Activated CD8-positive, alpha-beta memory T cell treated with anti-CD3 and anti-CD28 coated beads, Interleukin-2, amount 10 ng/mL, durations not matched to agents 7 days and 5 days (primary cell): Measurements from ENCODE around the gene KCNMB3. TPM values are rescaled to one million over a fixed set of nuclear protein-coding genes. Genes with fewer than 3 reads are reported as not detected.
"Not testable (repeated sequence)": the region's sequence is repeated elsewhere in the genome, so short reads cannot be mapped to it uniquely, and the experiment has no call there.

ENCODE experiments used
- ATAC-seq: fragments of 150-1000 bp; cut with Tn5 transposase; one replicate; pipeline ENCODE4 v1.10.0; 2021; ENCODE audit warnings: moderate library complexity
- CTCF ChIA-PET: fragments of 350-600 bp; sonication (Branson Sonifier 250); formaldehyde crosslinking; loops from one replicate; lab custom pipeline; 2021; ENCODE audit warnings: antibody characterized with exemption; lab: Charles Lee
- DNase-seq: peaks from one replicate; pipeline ENCODE4 v3.0.0-alpha.2; 2020
- H3K27ac Mint-ChIP-seq: one replicate; pipeline ENCODE4 v1.8.0; 2021; ENCODE audit warnings: mild to moderate bottlenecking, mixed read lengths
- H3K27me3 Mint-ChIP-seq: one replicate; pipeline ENCODE4 v1.8.0; 2021; ENCODE audit warnings: mixed read lengths
- H3K36me3 Mint-ChIP-seq: one replicate; pipeline ENCODE4 v1.8.0; 2021; ENCODE audit warnings: mild to moderate bottlenecking, mixed read lengths
- H3K4me1 Mint-ChIP-seq: one replicate; pipeline ENCODE4 v1.8.0; 2021; ENCODE audit warnings: mixed read lengths
- H3K4me3 Mint-ChIP-seq: one replicate; pipeline ENCODE4 v1.8.0; 2021; ENCODE audit warnings: mild to moderate bottlenecking, moderate library complexity, mixed read lengths
- H3K9me3 Mint-ChIP-seq: one replicate; pipeline ENCODE4 v1.8.0; 2022; ENCODE audit warnings: low read depth, mixed read lengths
- total RNA-seq, 2 experiments: library from RNA; stranded (reverse); gene quantifications; one replicate each; pipeline ENCODE4 v1.2.3, GENCODE V29; 2021

Gene KCNMB3
- total RNA-seq, 2 experiments from 2014 or later = 1.4 TPM

GRCh38 chr3:179258820-179259219, 7.9 kb upstream of the KCNMB3 start:
- H3K4me3 Mint-ChIP-seq = no peak overlapping the region
- H3K27ac Mint-ChIP-seq = no peak overlapping the region
- peaks cover 5% of the 10 kb centered on the region for H3K9me3 Mint-ChIP-seq
- DNase-seq = no peak
- peaks cover 6% of the 10 kb centered on the region for H3K36me3 Mint-ChIP-seq
- CTCF ChIA-PET = no interaction called here
- peaks cover 28% of the 10 kb centered on the region for H3K4me1 Mint-ChIP-seq
- ATAC-seq = no peak
- peaks cover 4% of the 10 kb centered on the region for H3K27me3 Mint-ChIP-seq

DNA sequence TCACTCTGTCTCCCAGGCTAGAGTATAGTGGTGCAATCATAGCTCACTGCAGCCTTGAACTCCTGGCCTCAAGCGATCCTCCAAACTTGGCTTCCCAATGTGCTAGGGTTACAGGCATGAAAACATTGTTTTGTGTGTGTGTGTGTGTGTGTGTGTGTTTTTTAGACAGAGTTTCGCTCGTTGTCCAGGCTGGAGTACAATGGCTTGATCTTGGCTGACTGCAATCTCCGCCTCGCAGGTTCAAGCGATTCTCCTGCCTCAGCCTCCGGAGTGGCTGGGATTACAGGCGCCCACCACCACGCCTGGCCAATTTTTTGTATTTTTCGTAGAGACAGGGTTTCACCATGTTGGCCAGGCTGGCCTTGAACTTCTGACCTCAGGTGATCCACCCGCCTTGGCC, 6.8 kb upstream of the KCNMB3 start:
- H3K9me3 Mint-ChIP-seq, H3K4me3 Mint-ChIP-seq, CTCF ChIA-PET, DNase-seq, H3K36me3 Mint-ChIP-seq, ATAC-seq, H3K27me3 Mint-ChIP-seq, H3K27ac Mint-ChIP-seq: not testable (repeated sequence)
- peaks cover 28% of the 10 kb centered on the region for H3K4me1 Mint-ChIP-seq

DNA sequence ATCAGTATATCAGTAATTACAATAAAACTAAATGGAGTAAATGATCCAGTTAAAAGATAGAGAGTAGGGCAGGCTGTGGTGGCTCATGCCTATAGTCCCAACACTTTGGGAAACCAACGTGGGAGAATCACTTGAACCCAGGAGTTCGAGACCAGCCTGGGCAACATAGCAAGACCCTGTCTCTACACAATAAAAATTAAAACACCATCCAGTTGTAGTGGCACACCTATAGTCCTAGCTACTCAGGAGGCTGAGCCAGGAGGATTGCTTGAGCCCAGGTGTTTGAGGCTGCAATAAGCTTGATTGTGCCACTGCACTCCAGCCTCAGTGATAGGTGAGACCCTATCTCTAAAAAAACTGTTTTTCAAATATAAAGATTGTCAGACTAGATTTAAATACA, 5.9 kb upstream of the KCNMB3 start:
- CTCF ChIA-PET = no interaction called here
- no peak overlapping the region for H3K27ac Mint-ChIP-seq
- peaks cover 4% of the 10 kb centered on the region for H3K27me3 Mint-ChIP-seq
- DNase-seq (no peak), ATAC-seq (no peak)
- no peak overlapping the region for H3K4me3 Mint-ChIP-seq
- H3K9me3 Mint-ChIP-seq = peaks cover 5% of the 10 kb centered on the region
- peaks cover 25% of the 10 kb centered on the region for H3K4me1 Mint-ChIP-seq
- peaks cover 6% of the 10 kb centered on the region for H3K36me3 Mint-ChIP-seq

DNA sequence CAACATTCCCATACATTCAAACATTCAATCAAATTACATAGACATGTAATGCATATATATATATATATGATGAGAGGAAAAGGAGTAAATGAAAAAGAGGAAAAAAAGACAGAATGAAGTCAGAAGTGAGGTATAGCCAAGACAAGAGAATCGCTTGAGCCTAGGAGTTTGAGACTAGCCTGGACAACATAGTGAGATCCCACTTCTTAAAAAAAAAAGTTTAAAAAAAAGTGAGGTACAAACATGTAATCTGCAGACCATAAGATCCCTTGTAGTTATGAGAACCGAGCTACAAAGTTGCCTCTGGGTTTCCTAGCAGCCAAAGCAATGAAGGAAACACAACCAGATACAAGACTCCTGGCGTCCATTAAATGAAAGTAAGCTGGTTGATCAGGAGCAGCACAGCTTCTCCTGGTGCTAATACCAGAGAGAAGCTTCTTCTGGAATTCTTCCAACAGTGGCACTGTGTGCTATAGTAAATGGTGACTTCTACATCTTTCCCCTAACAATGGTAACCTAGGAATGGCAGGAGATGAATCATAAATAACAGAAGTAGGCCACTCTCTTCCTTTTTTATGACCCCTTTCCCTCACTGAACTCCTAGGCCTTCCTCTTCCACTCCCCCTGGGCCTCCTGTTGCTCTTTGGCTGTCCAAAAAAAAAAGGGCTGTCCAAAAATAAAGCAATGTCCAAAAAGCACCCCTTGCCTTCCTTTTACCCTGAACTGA, 3.5 kb downstream of the KCNMB3 start:
- Mint-ChIP-seq H3K9me3 (no peaks in the 10 kb centered on the region), H3K4me1 (no peaks in the 10 kb centered on the region), H3K4me3 (no peak overlapping the region), H3K27me3 (no peaks in the 10 kb centered on the region), H3K27ac (no peak overlapping the region), H3K36me3 (peaks cover 6% of the 10 kb centered on the region)
- ATAC-seq (no peak), DNase-seq (no peak)
- CTCF ChIA-PET = no interaction called here

GRCh38 chr3:179244878-179245277, 6.0 kb downstream of the KCNMB3 start:
- Mint-ChIP-seq H3K4me1 (no peaks in the 10 kb centered on the region), H3K9me3 (no peaks in the 10 kb centered on the region), H3K27ac (no peak overlapping the region), H3K36me3 (peaks cover 6% of the 10 kb centered on the region), H3K27me3 (no peaks in the 10 kb centered on the region), H3K4me3 (no peak overlapping the region)
- CTCF ChIA-PET = no interaction called here
- DNase-seq (no peak), ATAC-seq (no peak)

DNA sequence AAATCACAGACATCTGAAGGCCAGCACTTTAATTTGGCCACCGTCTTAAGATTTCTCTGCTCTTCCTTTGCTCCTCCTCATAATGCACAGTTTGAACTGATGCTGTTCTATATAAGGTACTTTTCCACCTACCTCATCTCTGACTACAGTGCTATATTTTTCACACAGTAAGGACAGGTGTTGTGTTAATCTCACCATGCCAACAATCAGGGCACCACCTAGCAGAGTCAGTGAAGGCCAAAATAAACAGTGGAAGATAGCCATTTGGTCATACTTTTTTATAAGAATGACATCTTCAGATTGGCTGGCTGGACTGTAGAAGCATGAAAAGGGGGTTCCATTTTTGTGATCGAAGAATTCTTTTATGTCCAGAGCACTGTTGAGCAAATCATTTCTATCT, 8.1 kb downstream of the KCNMB3 start:
- H3K4me3 Mint-ChIP-seq, H3K4me1 Mint-ChIP-seq, H3K36me3 Mint-ChIP-seq, H3K27ac Mint-ChIP-seq, H3K9me3 Mint-ChIP-seq, H3K27me3 Mint-ChIP-seq, CTCF ChIA-PET, ATAC-seq, DNase-seq: not testable (repeated sequence)

DNA sequence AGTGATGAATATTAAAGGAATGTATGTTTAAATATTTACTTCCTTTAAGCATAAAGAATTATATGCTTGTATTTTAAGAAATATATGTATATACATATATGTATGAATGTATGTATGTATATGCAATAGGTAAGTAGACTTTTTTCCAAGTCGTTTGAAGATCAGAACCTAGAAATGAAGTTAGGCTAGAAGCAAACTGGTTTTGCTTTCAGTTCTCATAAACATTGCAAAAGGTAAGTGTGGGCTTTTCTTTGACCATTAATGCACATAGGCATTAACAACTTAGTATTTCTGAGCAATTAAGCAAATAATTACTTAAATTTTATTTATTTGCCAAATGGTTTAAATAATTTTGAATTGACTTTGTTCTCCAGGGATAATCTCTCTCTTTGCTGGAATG, 10.6 kb downstream of the KCNMB3 start:
- H3K36me3 Mint-ChIP-seq, H3K27ac Mint-ChIP-seq, DNase-seq, H3K9me3 Mint-ChIP-seq, H3K27me3 Mint-ChIP-seq, H3K4me1 Mint-ChIP-seq, H3K4me3 Mint-ChIP-seq, ATAC-seq, CTCF ChIA-PET: not testable (repeated sequence)

DNA sequence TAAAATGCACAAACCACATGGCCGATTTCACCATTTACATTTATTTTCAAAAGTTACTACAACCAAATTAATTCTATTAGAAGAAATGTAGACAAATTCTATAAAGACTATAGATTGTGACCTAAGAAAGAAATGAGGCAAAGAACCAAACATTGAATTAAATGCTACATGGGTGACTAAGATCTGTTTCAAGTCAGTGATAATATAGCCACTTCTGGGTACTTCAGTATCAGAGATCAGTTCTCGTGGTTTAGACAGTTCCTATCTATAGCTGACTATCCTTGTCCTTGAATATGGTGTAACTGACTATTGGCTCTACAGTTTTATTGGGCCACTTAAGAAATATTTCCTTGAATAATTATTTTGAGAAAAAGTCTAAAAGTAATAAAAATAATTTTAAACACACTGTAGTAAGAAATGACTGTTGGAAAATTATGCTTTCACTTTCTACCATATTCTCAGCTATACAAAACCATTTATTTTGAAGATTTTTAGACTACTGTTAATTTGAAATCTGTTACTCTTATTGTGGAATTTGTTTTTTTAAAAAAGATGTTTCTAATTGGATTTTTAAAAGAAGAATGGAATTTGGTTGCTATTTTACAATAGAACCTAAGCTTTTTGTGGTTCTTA, 14.1 kb downstream of the KCNMB3 start:
- H3K27ac Mint-ChIP-seq = no peak overlapping the region
- no peaks in the 10 kb centered on the region for H3K9me3 Mint-ChIP-seq
- H3K27me3 Mint-ChIP-seq = no peaks in the 10 kb centered on the region
- CTCF ChIA-PET = no interaction called here
- H3K4me1 Mint-ChIP-seq = peaks cover 5% of the 10 kb centered on the region
- no peak overlapping the region for H3K4me3 Mint-ChIP-seq
- H3K36me3 Mint-ChIP-seq = peaks cover 17% of the 10 kb centered on the region
- ATAC-seq (peak; percentile 82), DNase-seq (no peak)

GRCh38 chr3:179234199-179234598, 16.7 kb downstream of the KCNMB3 start:
- Mint-ChIP-seq H3K9me3 (no peaks in the 10 kb centered on the region), H3K36me3 (peaks cover 31% of the 10 kb centered on the region), H3K27me3 (no peaks in the 10 kb centered on the region), H3K27ac (no peak overlapping the region), H3K4me3 (no peak overlapping the region), H3K4me1 (peaks cover 5% of the 10 kb centered on the region)
- ATAC-seq (no peak), DNase-seq (no peak)
- CTCF ChIA-PET = no interaction called here

GRCh38 chr3:179233043-179233442, 17.9 kb downstream of the KCNMB3 start:
- no peaks in the 10 kb centered on the region for H3K9me3 Mint-ChIP-seq
- no peak overlapping the region for H3K4me3 Mint-ChIP-seq
- H3K4me1 Mint-ChIP-seq = peaks cover 5% of the 10 kb centered on the region
- no peaks in the 10 kb centered on the region for H3K27me3 Mint-ChIP-seq
- ATAC-seq (no peak), DNase-seq (no peak)
- CTCF ChIA-PET = no interaction called here
- H3K27ac Mint-ChIP-seq = no peak overlapping the region
- peaks cover 31% of the 10 kb centered on the region for H3K36me3 Mint-ChIP-seq

- Mint-ChIP-seq H3K4me3 (no peak overlapping the region), H3K9me3 (no peaks in the 10 kb centered on the region), H3K4me1 (no peaks in the 10 kb centered on the region), H3K36me3 (peaks cover 38% of the 10 kb centered on the region), H3K27ac (no peak overlapping the region), H3K27me3 (no peaks in the 10 kb centered on the region)
- ATAC-seq = no peak
- DNase-seq = no peak
- CTCF ChIA-PET = no interaction called here
Measured at GRCh38 chr3:179229177-179229576, 21.7 kb downstream of the KCNMB3 start.

DNA sequence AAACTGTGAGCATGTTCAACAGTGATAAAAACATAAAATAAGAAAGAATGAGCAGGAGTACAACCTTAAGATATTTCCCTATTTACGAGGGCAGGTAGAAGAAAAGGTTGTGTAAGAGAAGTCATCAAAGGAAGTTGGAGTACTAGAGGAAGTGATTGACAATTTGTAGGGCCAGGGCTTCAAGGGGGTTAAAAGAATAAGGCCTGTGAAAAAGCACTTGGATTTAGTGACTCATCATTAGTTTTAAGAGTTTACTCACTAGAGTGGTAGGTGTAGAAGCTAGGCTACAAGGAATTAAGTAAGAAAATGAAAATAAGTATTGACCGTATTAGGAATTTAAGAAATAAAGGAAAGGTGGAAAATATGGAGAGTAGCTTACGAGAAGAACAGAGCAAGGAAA, 23.6 kb downstream of the KCNMB3 start:
- no peak for DNase-seq
- H3K4me3 Mint-ChIP-seq = no peak overlapping the region
- CTCF ChIA-PET = no interaction called here

DNA sequence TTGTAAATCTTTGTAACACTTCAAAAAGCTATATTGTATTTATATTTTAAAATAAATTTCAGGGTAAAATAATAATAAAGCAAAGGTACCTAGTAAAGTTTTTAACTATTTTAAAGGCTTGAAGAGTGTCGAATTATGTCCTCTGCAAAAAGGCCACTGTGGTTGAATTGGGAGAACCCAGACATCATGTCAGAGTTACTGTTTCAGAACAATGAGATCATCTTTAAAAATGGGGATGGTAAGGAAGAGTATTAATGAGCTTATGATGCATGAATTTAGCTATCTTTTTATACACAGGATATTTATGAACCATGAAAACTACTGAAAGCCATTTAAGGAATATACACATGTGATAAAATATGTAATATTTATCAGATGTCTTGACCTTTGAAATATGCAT, 26.3 kb downstream of the KCNMB3 start:
- Mint-ChIP-seq H3K4me1 (no peaks in the 10 kb centered on the region), H3K9me3 (no peaks in the 10 kb centered on the region), H3K27me3 (no peaks in the 10 kb centered on the region), H3K27ac (no peak overlapping the region), H3K4me3 (no peak overlapping the region), H3K36me3 (peaks cover 14% of the 10 kb centered on the region)
- ATAC-seq (no peak), DNase-seq (no peak)
- CTCF ChIA-PET = no interaction called here

More for the DNA sequence above, 23.6 kb downstream of the KCNMB3 start:
- H3K4me1 Mint-ChIP-seq = no peaks in the 10 kb centered on the region
- no peaks in the 10 kb centered on the region for H3K27me3 Mint-ChIP-seq
- H3K27ac Mint-ChIP-seq = peak overlapping the region; percentile 21
- H3K36me3 Mint-ChIP-seq = peaks cover 32% of the 10 kb centered on the region
- ATAC-seq = no peak
- no peaks in the 10 kb centered on the region for H3K9me3 Mint-ChIP-seq

- ATAC-seq (no peak), DNase-seq (no peak)
- Mint-ChIP-seq H3K4me3 (no peak overlapping the region), H3K27ac (no peak overlapping the region), H3K27me3 (no peaks in the 10 kb centered on the region), H3K36me3 (peaks cover 15% of the 10 kb centered on the region), H3K4me1 (no peaks in the 10 kb centered on the region), H3K9me3 (no peaks in the 10 kb centered on the region)
- CTCF ChIA-PET = no interaction called here
Measured at GRCh38 chr3:179223548-179223947, 27.4 kb downstream of the KCNMB3 start.
